Tibial nerve (tissue), 4 donors: ENCODE data around the gene CA11.

Source experiments
- EP300 ChIP-seq, 2 donors: sonication (generic); formaldehyde crosslinking; IDR thresholded peaks; one replicate each; pipeline ENCODE4 v1.6.1; 2017; ENCODE audit warnings: antibody characterized with exemption in 2 of 2, mild to moderate bottlenecking in 1 of 2
- POLR2A ChIP-seq, 2 donors: fragments of 450-650 bp; IDR thresholded peaks; one replicate each; pipeline ENCODE4 v1.6.1; 2017; ENCODE audit warnings: antibody characterized with exemption in 2 of 2, mild to moderate bottlenecking in 2 of 2, moderate library complexity in 2 of 2
- TF ChIP-seq, protein P1 (sequence below), 5 experiments: fragments of 200-600 bp in 3 of 5; fragments of 450-650 bp in 2 of 5; sonication (generic) in 3 of 5; IDR thresholded peaks; one replicate each; pipeline ENCODE4 v1.5.1; 2016 to 2019; ENCODE audit warnings: antibody characterized with exemption in 5 of 5, mild to moderate bottlenecking in 3 of 5, moderate library complexity in 2 of 5

DNA sequence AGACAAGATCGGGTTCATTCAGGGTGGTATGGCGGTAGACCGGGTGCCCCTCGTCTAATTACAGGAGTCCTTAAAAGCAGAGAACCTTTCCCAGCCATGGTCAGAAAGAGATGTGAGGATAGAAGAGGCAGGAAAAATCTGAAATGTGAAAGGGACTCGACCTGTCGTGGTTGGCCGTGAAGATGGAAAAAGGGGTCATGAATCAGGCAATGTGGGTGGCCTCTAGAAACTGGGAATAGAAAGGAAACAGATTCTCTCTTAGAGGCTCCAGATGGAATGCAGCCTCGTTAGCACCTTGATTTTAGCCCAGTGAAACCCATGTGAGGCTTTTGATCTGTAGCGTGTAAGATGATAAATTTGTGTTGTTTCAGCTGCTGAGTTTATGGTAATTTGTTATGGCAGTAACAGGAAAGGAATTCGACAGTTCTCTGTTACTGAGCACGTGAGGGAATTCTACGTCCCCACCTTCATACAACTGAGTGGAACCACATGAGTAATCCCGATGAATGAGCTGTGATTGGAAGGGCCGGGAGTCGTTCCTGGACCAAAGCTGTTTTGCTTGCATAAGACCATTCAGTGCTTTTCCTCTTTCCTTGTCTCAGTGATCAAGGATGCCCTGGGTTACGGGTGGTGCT is 11.0 kb upstream of the CA11 start:
- TF ChIP-seq, protein P1, sequence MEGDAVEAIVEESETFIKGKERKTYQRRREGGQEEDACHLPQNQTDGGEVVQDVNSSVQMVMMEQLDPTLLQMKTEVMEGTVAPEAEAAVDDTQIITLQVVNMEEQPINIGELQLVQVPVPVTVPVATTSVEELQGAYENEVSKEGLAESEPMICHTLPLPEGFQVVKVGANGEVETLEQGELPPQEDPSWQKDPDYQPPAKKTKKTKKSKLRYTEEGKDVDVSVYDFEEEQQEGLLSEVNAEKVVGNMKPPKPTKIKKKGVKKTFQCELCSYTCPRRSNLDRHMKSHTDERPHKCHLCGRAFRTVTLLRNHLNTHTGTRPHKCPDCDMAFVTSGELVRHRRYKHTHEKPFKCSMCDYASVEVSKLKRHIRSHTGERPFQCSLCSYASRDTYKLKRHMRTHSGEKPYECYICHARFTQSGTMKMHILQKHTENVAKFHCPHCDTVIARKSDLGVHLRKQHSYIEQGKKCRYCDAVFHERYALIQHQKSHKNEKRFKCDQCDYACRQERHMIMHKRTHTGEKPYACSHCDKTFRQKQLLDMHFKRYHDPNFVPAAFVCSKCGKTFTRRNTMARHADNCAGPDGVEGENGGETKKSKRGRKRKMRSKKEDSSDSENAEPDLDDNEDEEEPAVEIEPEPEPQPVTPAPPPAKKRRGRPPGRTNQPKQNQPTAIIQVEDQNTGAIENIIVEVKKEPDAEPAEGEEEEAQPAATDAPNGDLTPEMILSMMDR (IDR thresholded peaks at IDR 0.05), result no peak
- TF ChIP-seq POLR2A (IDR thresholded peaks at IDR 0.05) (no peak), EP300 (IDR thresholded peaks at IDR 0.05) (no peak)
